Measurements from ENCODE around the gene FAM200C. TPM values are rescaled to one million over a fixed set of nuclear protein-coding genes. Genes with fewer than 3 reads are reported as not detected.

FAM200C gene
- total RNA-seq, 1 donor, result 3.6 TPM

- Histone ChIP-seq H2AFZ (ENCODE audit: low read length) (no peak overlapping the region), H3K27me3 (ENCODE audit: insufficient read depth, low read length) (no peaks in the 10 kb centered on the region), H3K4me3 (ENCODE audit: insufficient read depth, low read length) (no peak overlapping the region), H3K79me2 (ENCODE audit: insufficient read depth, low read length) (no peaks in the 10 kb centered on the region), H4K20me1 (ENCODE audit: insufficient read depth, low read length) (no peaks in the 10 kb centered on the region), H3K4me2 (ENCODE audit: insufficient read depth, low read length) (no peak overlapping the region), H3K4me1 (ENCODE audit: insufficient read depth, low read length) (no peaks in the 10 kb centered on the region), H3K36me3 (ENCODE audit: insufficient read depth, low read length) (peaks cover 27% of the 10 kb centered on the region), H3K27ac (ENCODE audit: low read depth, low read length) (no peak overlapping the region), H3K9me3 (ENCODE audit: low read depth, low read length) (no peaks in the 10 kb centered on the region)
- peak; percentile 29 for DNase-seq (ENCODE audit: insufficient read length, low spot score, missing footprints)
- no peak for TF ChIP-seq CTCF (IDR thresholded peaks at IDR 0.05; ENCODE audit: extremely low read depth, low read depth, low read length)
Measured at GRCh38 chr5:160432196-160432595, 32.3 kb upstream of the FAM200C start.

- H2AFZ ChIP-seq (ENCODE audit: low read length), result no peak overlapping the region
- H3K4me2 ChIP-seq (ENCODE audit: insufficient read depth, low read length), result no peak overlapping the region
- H3K36me3 ChIP-seq (ENCODE audit: insufficient read depth, low read length), result peaks cover 31% of the 10 kb centered on the region
- H3K4me3 ChIP-seq (ENCODE audit: insufficient read depth, low read length), result no peak overlapping the region
- no peaks in the 10 kb centered on the region for H3K9me3 ChIP-seq (ENCODE audit: low read depth, low read length)
- no peak for TF ChIP-seq CTCF (IDR thresholded peaks at IDR 0.05; ENCODE audit: extremely low read depth, low read depth, low read length)
- H3K27me3 ChIP-seq (ENCODE audit: insufficient read depth, low read length), result no peaks in the 10 kb centered on the region
- peaks cover 34% of the 10 kb centered on the region for H3K79me2 ChIP-seq (ENCODE audit: insufficient read depth, low read length)
- H4K20me1 ChIP-seq (ENCODE audit: insufficient read depth, low read length), result no peaks in the 10 kb centered on the region
- no peak for DNase-seq (ENCODE audit: insufficient read length, low spot score, missing footprints)
- H3K4me1 ChIP-seq (ENCODE audit: insufficient read depth, low read length), result peaks cover 19% of the 10 kb centered on the region
- no peak overlapping the region for H3K27ac ChIP-seq (ENCODE audit: low read depth, low read length)
Measured at GRCh38 chr5:160427607-160428006, 27.8 kb upstream of the FAM200C start.

- peaks cover 47% of the 10 kb centered on the region for H3K79me2 ChIP-seq (ENCODE audit: insufficient read depth, low read length)
Measured at GRCh38 chr5:160423099-160423498, 23.2 kb upstream of the FAM200C start.

More at GRCh38 chr5:160423099-160423498, 23.2 kb upstream of the FAM200C start:
- Histone ChIP-seq H3K9me3 (ENCODE audit: low read depth, low read length) (no peaks in the 10 kb centered on the region), H3K27ac (ENCODE audit: low read depth, low read length) (no peak overlapping the region), H3K27me3 (ENCODE audit: insufficient read depth, low read length) (no peaks in the 10 kb centered on the region), H3K4me3 (ENCODE audit: insufficient read depth, low read length) (peak overlapping the region; percentile 2), H4K20me1 (ENCODE audit: insufficient read depth, low read length) (no peaks in the 10 kb centered on the region), H3K4me2 (ENCODE audit: insufficient read depth, low read length) (peak overlapping the region; percentile 94), H3K4me1 (ENCODE audit: insufficient read depth, low read length) (peaks cover 40% of the 10 kb centered on the region), H2AFZ (ENCODE audit: low read length) (no peak overlapping the region), H3K36me3 (ENCODE audit: insufficient read depth, low read length) (peaks cover 13% of the 10 kb centered on the region)
- no peak for TF ChIP-seq CTCF (IDR thresholded peaks at IDR 0.05; ENCODE audit: extremely low read depth, low read depth, low read length)
- no peak for DNase-seq (ENCODE audit: insufficient read length, low spot score, missing footprints)

Data from osteoblast (primary cell).